Measurements from ENCODE around the gene SNX20.

Gene SNX20

GRCh38 chr16:50640919-50641817 is 39.9 kb downstream of the SNX20 start:
- H3K9me3 ChIP-seq (ENCODE audit: severe bottlenecking), result no peaks in the 10 kb centered on the region
- no peak for TF ChIP-seq CTCF (IDR thresholded peaks at IDR 0.05; ENCODE audit: low read depth, low read length)

GRCh38 chr16:50640391-50640790 is 40.7 kb downstream of the SNX20 start:
- no peaks in the 10 kb centered on the region for H3K9me3 ChIP-seq (ENCODE audit: severe bottlenecking)
- H3K27ac ChIP-seq, result no peak overlapping the region
- no peaks in the 10 kb centered on the region for H3K36me3 ChIP-seq
- DNase-seq, result no peak
- TF ChIP-seq CTCF (IDR thresholded peaks at IDR 0.05; ENCODE audit: low read depth, low read length), result no peak
- H3K27me3 ChIP-seq (ENCODE audit: insufficient read depth, low read depth, severe bottlenecking), result no peaks in the 10 kb centered on the region
- no peak overlapping the region for H3K4me3 ChIP-seq (ENCODE audit: low read depth, low read length)

More at GRCh38 chr16:50640919-50641817, 39.9 kb downstream of the SNX20 start:
- DNase-seq, result no peak
- H3K36me3 ChIP-seq, result no peaks in the 10 kb centered on the region
- H3K27ac ChIP-seq, result no peak overlapping the region
- H3K27me3 ChIP-seq (ENCODE audit: insufficient read depth, low read depth, severe bottlenecking), result no peaks in the 10 kb centered on the region
- no peak overlapping the region for H3K4me3 ChIP-seq (ENCODE audit: low read depth, low read length)

- DNase-seq, result no peak
Observed at GRCh38 chr16:50638816-50639670, 42.1 kb downstream of the SNX20 start.

GRCh38 chr16:50637716-50638602 is 43.2 kb downstream of the SNX20 start:
- Histone ChIP-seq H3K36me3 (no peaks in the 10 kb centered on the region), H3K4me3 (ENCODE audit: low read depth, low read length) (no peak overlapping the region), H3K9me3 (ENCODE audit: severe bottlenecking) (no peaks in the 10 kb centered on the region), H3K27ac (no peak overlapping the region), H3K27me3 (ENCODE audit: insufficient read depth, low read depth, severe bottlenecking) (no peaks in the 10 kb centered on the region)
- no peak for TF ChIP-seq CTCF (IDR thresholded peaks at IDR 0.05; ENCODE audit: low read depth, low read length)
- no peak for DNase-seq

More at GRCh38 chr16:50638816-50639670, 42.1 kb downstream of the SNX20 start:
- Histone ChIP-seq H3K27me3 (ENCODE audit: insufficient read depth, low read depth, severe bottlenecking) (no peaks in the 10 kb centered on the region), H3K4me3 (ENCODE audit: low read depth, low read length) (no peak overlapping the region), H3K27ac (no peak overlapping the region), H3K36me3 (no peaks in the 10 kb centered on the region), H3K9me3 (ENCODE audit: severe bottlenecking) (no peaks in the 10 kb centered on the region)
- TF ChIP-seq CTCF (IDR thresholded peaks at IDR 0.05; ENCODE audit: low read depth, low read length), result no peak

GRCh38 chr16:50636753-50637374 is 44.2 kb downstream of the SNX20 start:
- no peaks in the 10 kb centered on the region for H3K27me3 ChIP-seq (ENCODE audit: insufficient read depth, low read depth, severe bottlenecking)
- H3K9me3 ChIP-seq (ENCODE audit: severe bottlenecking), result no peaks in the 10 kb centered on the region
- DNase-seq, result no peak
- H3K36me3 ChIP-seq, result no peaks in the 10 kb centered on the region
- no peak for TF ChIP-seq CTCF (IDR thresholded peaks at IDR 0.05; ENCODE audit: low read depth, low read length)
- H3K4me3 ChIP-seq (ENCODE audit: low read depth, low read length), result no peak overlapping the region
- no peak overlapping the region for H3K27ac ChIP-seq

All from WERI-Rb-1 (cell line).